Epithelial cell of proximal tubule (primary cell): ENCODE results near the gene MTERF1. TPM values are rescaled to one million over a fixed set of nuclear protein-coding genes. Genes with fewer than 3 reads are reported as not detected.

Source experiments
- DNase-seq: peaks from one replicate; pipeline ENCODE4 v3.0.0-alpha.2; 2011; ENCODE audit warnings: low read depth
- H3K4me3 ChIP-seq: 2 replicates; pipeline ENCODE4 v1.5.1; 2011; ENCODE audit warnings: low read depth, mild to moderate bottlenecking, low read length
- CTCF ChIP-seq: conservative IDR thresholded peaks from 2 replicates; pipeline ENCODE4 v1.5.1; 2012; ENCODE audit warnings: low read depth, mild to moderate bottlenecking, low read length
- total RNA-seq: library from RNA; depleted of rRNA; stranded (reverse); fragments of >200 nt; gene quantifications from 2 replicates; pipeline ENCODE4 v1.2.3, GENCODE V29; 2015

The MTERF1 gene
- total RNA-seq, 1 donor from 2014 or later = 5.7 TPM

- no peak overlapping the region for H3K4me3 ChIP-seq
- DNase-seq = no peak
- no peak for TF ChIP-seq CTCF
These were observed 34.1 kb downstream of the MTERF1 start for GRCh38 chr7:91846436-91846835.

GRCh38 chr7:91843831-91844230 lies 36.7 kb downstream of the MTERF1 start:
- DNase-seq = no peak
- TF ChIP-seq CTCF = no peak
- no peak overlapping the region for H3K4me3 ChIP-seq

- no peak for TF ChIP-seq CTCF
- H3K4me3 ChIP-seq = no peak overlapping the region
- no peak for DNase-seq
These were observed 42.1 kb downstream of the MTERF1 start for GRCh38 chr7:91838439-91838838.

- H3K4me3 ChIP-seq = no peak overlapping the region
- TF ChIP-seq CTCF = no peak
- no peak for DNase-seq
These were observed 43.0 kb downstream of the MTERF1 start for GRCh38 chr7:91837397-91838070.

GRCh38 chr7:91835826-91836368 lies 44.6 kb downstream of the MTERF1 start:
- no peak for DNase-seq
- no peak for TF ChIP-seq CTCF

GRCh38 chr7:91835091-91835825 lies 45.2 kb downstream of the MTERF1 start:
- H3K4me3 ChIP-seq = no peak overlapping the region
- no peak for TF ChIP-seq CTCF
- DNase-seq = no peak

More at GRCh38 chr7:91835826-91836368, 44.6 kb downstream of the MTERF1 start:
- H3K4me3 ChIP-seq = no peak overlapping the region
